GM10266 (cell line): Measurements from ENCODE around the gene ZDHHC14.
"Not testable (repeated sequence)": the region's sequence is repeated elsewhere in the genome, so short reads cannot be mapped to it uniquely, and the experiment has no call there.

Source experiments
- DNase-seq: peaks from one replicate; pipeline ENCODE4 v3.0.0; 2012; ENCODE audit errors: extremely low spot score
- CTCF ChIP-seq: IDR thresholded peaks from 2 replicates; pipeline ENCODE4 v1.5.1; 2012; ENCODE audit warnings: mild to moderate bottlenecking, low read depth; ENCODE audit not compliant: control insufficient read depth, insufficient read depth; ENCODE audit errors: missing control alignments

Gene ZDHHC14

GRCh38 chr6:157379656-157380457 lies 1.1 kb upstream of the ZDHHC14 start:
- peak; percentile 91 for DNase-seq
- TF ChIP-seq CTCF, result no peak

DNA sequence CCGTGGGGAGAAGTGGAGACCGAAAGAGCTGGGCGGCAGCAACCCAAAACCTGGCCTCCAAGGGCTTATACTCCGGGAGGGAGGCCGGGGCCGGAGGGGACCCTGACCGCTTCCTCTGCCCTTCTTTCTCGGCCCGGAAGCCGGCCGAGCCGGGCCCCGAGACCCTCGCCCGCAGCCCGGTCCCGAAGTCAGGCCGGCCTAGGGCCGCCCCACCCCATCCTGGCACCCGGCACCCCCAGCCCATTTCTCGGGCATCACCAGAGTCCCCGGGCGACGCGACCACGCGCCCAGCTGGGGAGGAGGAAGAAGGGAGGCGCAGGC lies 572 bp upstream of the ZDHHC14 start:
- peak; percentile 48 for DNase-seq
- no peak for TF ChIP-seq CTCF

- peak; percentile 66 for DNase-seq
- TF ChIP-seq CTCF, result peak; percentile 45
Measured at GRCh38 chr6:157381631-157382621, 936 bp downstream of the ZDHHC14 start.

- no peak for DNase-seq
Measured at GRCh38 chr6:157382821-157383220, 1.8 kb downstream of the ZDHHC14 start.

GRCh38 chr6:157383471-157383870 lies 2.5 kb downstream of the ZDHHC14 start:
- no peak for TF ChIP-seq CTCF
- no peak for DNase-seq

More at GRCh38 chr6:157382821-157383220, 1.8 kb downstream of the ZDHHC14 start:
- no peak for TF ChIP-seq CTCF

- DNase-seq, result not testable (repeated sequence)
Measured at GRCh38 chr6:157384962-157385361, 4.0 kb downstream of the ZDHHC14 start.

GRCh38 chr6:157385482-157385881 lies 4.5 kb downstream of the ZDHHC14 start:
- TF ChIP-seq CTCF, result no peak

More at GRCh38 chr6:157385482-157385881, 4.5 kb downstream of the ZDHHC14 start:
- DNase-seq, result no peak
